IMR-90 (cell line): ENCODE measurements around the gene ALAD. TPM values are rescaled to one million over a fixed set of nuclear protein-coding genes. Genes with fewer than 3 reads are reported as not detected.

ENCODE experiments used
- ATAC-seq: fragments of 200-7000 bp; cut with Tn5 transposase; 2 replicates; pipeline ENCODE4 v1.9.1; 2020; ENCODE audit warnings: low read depth, mild to moderate bottlenecking, moderate library complexity
- BruUV-seq: library from RNA; stranded (reverse); fragments of 400-500 nt; replicated peaks from 2 replicates; lab custom pipeline; 2021; lab: Mats Ljungman, UMichigan
- CTCF ChIA-PET: fragments of 300-600 bp; formaldehyde crosslinking; extraction: SDS; loops from one replicate; lab custom pipeline; 2021; ENCODE audit warnings: antibody characterized with exemption; lab: Yijun Ruan, JAX
- POLR2A ChIA-PET: fragments of 300-600 bp; sonication (Branson Sonifier 250); formaldehyde crosslinking; loops from one replicate; lab custom pipeline; 2022; ENCODE audit warnings: antibody characterized with exemption; ENCODE audit not compliant: unreplicated experiment; lab: Charles Lee
- DNase-seq: peaks from one replicate; pipeline ENCODE4 v3.0.0; 2013
- H2AFZ ChIP-seq: replicated peaks from 2 replicates; pipeline ENCODE3; 2013; ENCODE audit warnings: low read length, mild to moderate bottlenecking; ENCODE audit not compliant: poor library complexity
- H2AK5ac ChIP-seq: 2 replicates; pipeline ENCODE4 v1.6.1; 2013; ENCODE audit warnings: low read depth, low read length, inconsistent platforms
- H2AK9ac ChIP-seq: replicated peaks from 2 replicates; pipeline ENCODE3; 2013; ENCODE audit warnings: mild to moderate bottlenecking, low read depth, low read length, moderate library complexity; ENCODE audit not compliant: poor library complexity
- H2BK120ac ChIP-seq: 2 replicates; pipeline ENCODE4 v1.6.1; 2013; ENCODE audit warnings: low read depth, low read length, inconsistent platforms
- H2BK15ac ChIP-seq: 3 replicates; pipeline ENCODE4 v1.6.1; 2013; ENCODE audit warnings: low read depth, low read length, inconsistent platforms
- H2BK20ac ChIP-seq: 2 replicates; pipeline ENCODE4 v1.6.1; 2013; ENCODE audit warnings: low read depth, mild to moderate bottlenecking, inconsistent platforms, low read length, moderate library complexity
- H2BK5ac ChIP-seq: 2 replicates; pipeline ENCODE4 v1.6.1; 2013; ENCODE audit warnings: mild to moderate bottlenecking, low read depth, low read length, inconsistent platforms; ENCODE audit not compliant: poor library complexity, severe bottlenecking
- H3K14ac ChIP-seq: replicated peaks from 2 replicates; pipeline ENCODE4 v1.6.1; 2013; ENCODE audit warnings: low read depth, low read length, inconsistent platforms
- H3K18ac ChIP-seq: 2 replicates; pipeline ENCODE4 v1.6.1; 2013; ENCODE audit warnings: low read depth, low read length, control low read depth
- H3K23ac ChIP-seq: 2 replicates; pipeline ENCODE4 v1.6.1; 2013; ENCODE audit warnings: low read depth, low read length, inconsistent platforms
- H3K27ac ChIP-seq: 2 replicates; pipeline ENCODE4 v1.5.1; 2013; ENCODE audit warnings: mild to moderate bottlenecking, control low read depth, low read length; ENCODE audit not compliant: insufficient read depth
- H3K27me3 ChIP-seq: 2 replicates; pipeline ENCODE4 v1.6.1; 2013; ENCODE audit warnings: low read length; ENCODE audit not compliant: control insufficient read depth, insufficient read depth
- H3K36me3 ChIP-seq: 2 replicates; pipeline ENCODE4 v1.6.1; 2013; ENCODE audit warnings: low read length, mixed read lengths; ENCODE audit not compliant: control insufficient read depth, insufficient read depth
- H3K4ac ChIP-seq: 2 replicates; pipeline ENCODE4 v1.6.1; 2013; ENCODE audit warnings: low read depth, low read length, inconsistent platforms
- H3K4me1 ChIP-seq: 2 replicates; pipeline ENCODE4 v1.6.1; 2013; ENCODE audit warnings: low read length, mixed read lengths; ENCODE audit not compliant: control insufficient read depth, insufficient read depth
- H3K4me2 ChIP-seq: 2 replicates; pipeline ENCODE4 v1.6.1; 2013; ENCODE audit warnings: low read depth, mild to moderate bottlenecking, control low read depth, low read length, moderate library complexity
- H3K4me3 ChIP-seq: 2 replicates; pipeline ENCODE4 v1.5.1; 2013; ENCODE audit warnings: low read depth, mild to moderate bottlenecking, control low read depth, low read length, moderate library complexity; ENCODE audit not compliant: insufficient read depth
- H3K56ac ChIP-seq: 2 replicates; pipeline ENCODE4 v1.6.1; 2013; ENCODE audit warnings: low read length, inconsistent platforms; ENCODE audit not compliant: insufficient read depth; ENCODE audit errors: extremely low read depth
- H3K79me1 ChIP-seq, 2 experiments: 2 replicates each; pipeline ENCODE4 v1.6.1; 2013; ENCODE audit warnings: low read length in 2 of 2, inconsistent platforms in 1 of 2, low read depth in 1 of 2
- H3K9ac ChIP-seq: 2 replicates; pipeline ENCODE4 v1.6.1; 2013; ENCODE audit warnings: low read depth, low read length, control low read depth
- H3K9me1 ChIP-seq: 2 replicates; pipeline ENCODE4 v1.6.1; 2013; ENCODE audit warnings: low read length, inconsistent platforms; ENCODE audit not compliant: insufficient read depth
- H3K9me3 ChIP-seq: 2 replicates; pipeline ENCODE4 v1.6.1; 2013; ENCODE audit warnings: low read length; ENCODE audit not compliant: control insufficient read depth, insufficient read depth
- H4K20me1 ChIP-seq: 2 replicates; pipeline ENCODE4 v1.6.1; 2013; ENCODE audit warnings: low read length, inconsistent platforms; ENCODE audit not compliant: insufficient read depth
- H4K5ac ChIP-seq: 2 replicates; pipeline ENCODE4 v1.6.1; 2013; ENCODE audit warnings: mild to moderate bottlenecking, low read depth, low read length, control low read depth
- H4K8ac ChIP-seq, 2 experiments: 2 replicates each; pipeline ENCODE4 v1.6.1; 2013; ENCODE audit warnings: low read depth in 2 of 2, low read length in 2 of 2, control low read depth in 1 of 2, inconsistent platforms in 1 of 2
- H4K91ac ChIP-seq: 2 replicates; pipeline ENCODE4 v1.6.1; 2013; ENCODE audit warnings: low read depth, low read length, inconsistent platforms; ENCODE audit not compliant: insufficient read depth
- BHLHE40 ChIP-seq: fragments of 150-350 bp; IDR thresholded peaks from 2 replicates; pipeline ENCODE4 v1.6.1; 2016; ENCODE audit warnings: mild to moderate bottlenecking, low read depth, low read length
- CEBPB ChIP-seq: IDR thresholded peaks from 2 replicates; pipeline ENCODE4 v1.6.1; 2012; ENCODE audit warnings: low read depth, low read length, improper control_type of control experiment
- CHD1 ChIP-seq: IDR thresholded peaks from 2 replicates; pipeline ENCODE4 v1.6.1; 2012; ENCODE audit warnings: low read depth, low read length, improper control_type of control experiment
- CTCF ChIP-seq: conservative IDR thresholded peaks from 2 replicates; pipeline ENCODE4 v1.5.1; 2012; ENCODE audit warnings: mild to moderate bottlenecking, low read depth, low read length, improper control_type of control experiment
- ELK1 ChIP-seq: fragments of 150-350 bp; IDR thresholded peaks from 2 replicates; pipeline ENCODE4 v1.6.1; 2016; ENCODE audit warnings: low read depth, mild to moderate bottlenecking, low read length, moderate library complexity, borderline replicate concordance
- FOS ChIP-seq: fragments of 150-350 bp; IDR thresholded peaks from 2 replicates; pipeline ENCODE4 v1.6.1; 2016; ENCODE audit warnings: low read depth, low read length
- MAFK ChIP-seq: IDR thresholded peaks from 2 replicates; pipeline ENCODE4 v1.6.1; 2012; ENCODE audit warnings: low read depth, low read length, improper control_type of control experiment
- MAZ ChIP-seq: IDR thresholded peaks from 2 replicates; pipeline ENCODE4 v1.6.1; 2012; ENCODE audit warnings: low read depth, mild to moderate bottlenecking, low read length, improper control_type of control experiment, moderate library complexity, borderline replicate concordance
- MXI1 ChIP-seq: IDR thresholded peaks from 2 replicates; pipeline ENCODE4 v1.6.1; 2012; ENCODE audit warnings: low read depth, mild to moderate bottlenecking, low read length, moderate library complexity, borderline replicate concordance
- NFE2L2 ChIP-seq: fragments of 150-350 bp; IDR thresholded peaks from 2 replicates; pipeline ENCODE4 v1.6.1; 2016; ENCODE audit warnings: low read depth, mild to moderate bottlenecking, low read length
- POLR2A ChIP-seq: IDR thresholded peaks from 2 replicates; pipeline ENCODE4 v1.6.1; 2012; ENCODE audit warnings: mild to moderate bottlenecking, low read depth, low read length
- RFX5 ChIP-seq: IDR thresholded peaks from 2 replicates; pipeline ENCODE4 v1.8.0; 2012; ENCODE audit warnings: low read depth, mild to moderate bottlenecking, low read length, moderate library complexity
- SMC3 ChIP-seq: fragments of 150-350 bp; IDR thresholded peaks from 2 replicates; pipeline ENCODE4 v1.6.1; 2016; ENCODE audit warnings: low read depth, mild to moderate bottlenecking, antibody characterized with exemption, low read length, moderate library complexity
- WGBS, 2 experiments: methylation state at CpG; one replicate each; pipeline versions ENCODE4 v1.1.5 to v1.1.7; 2013; ENCODE audit warnings: missing lambda C conversion rate in 2 of 2; ENCODE audit not compliant: insufficient read length in 1 of 2; ENCODE audit errors: extremely low coverage in 2 of 2; 5-methylcytosine and 5-hydroxymethylcytosine counted together
- dilution Hi-C: fragments of 300-500 bp; cut with HindIII; formaldehyde crosslinking; loops from one replicate; pipeline ENCODE4 v1.14.3; 2018; ENCODE audit warnings: low sequenced_read_pairs; ENCODE audit not compliant: unreplicated experiment
- in situ Hi-C: fragments of 300-500 bp; cut with MboI; formaldehyde crosslinking; loops from 3 replicates; pipeline ENCODE4 v1.14.3; 2019; ENCODE audit warnings: low sequenced_read_pairs, inconsistent platforms, mixed read lengths
- intact Hi-C: fragments of 100-400 bp; cut with micrococcal nuclease; formaldehyde crosslinking; loops from 2 replicates; pipeline ENCODE4 v1.10.0; 2022
- polyA plus RNA-seq, 3 experiments: library from polyadenylated mRNA; depleted of rRNA; stranded (reverse); fragments of >200 nt; gene quantifications; 2 replicates each; pipeline ENCODE4 v1.2.3, GENCODE V29; 2012; ENCODE audit warnings: low replicate concordance in 1 of 3
- total RNA-seq: library from RNA; depleted of rRNA; stranded (reverse); fragments of >200 nt; gene quantifications from 2 replicates; pipeline ENCODE4 v1.2.3, GENCODE V29; 2012

ALAD gene
- total and polyA plus RNA-seq, 2 of the 4 experiments (the other 2 are of a cell fraction), result 11.1 to 15.6 TPM

GRCh38 chr9:113393281-113393680 is 7.8 kb downstream of the ALAD start:
- BruUV-seq, result no TSS peak
- dilution Hi-C loops, result no loop called here
- no peak overlapping the region for H3K27ac ChIP-seq
- no peak overlapping the region for H3K56ac ChIP-seq
- H3K4ac ChIP-seq, result no peak overlapping the region
- H2BK20ac ChIP-seq, result no peak overlapping the region
- intact Hi-C loops, result no loop called here
- H3K27me3 ChIP-seq, result no peaks in the 10 kb centered on the region
- in situ Hi-C loops, result no loop called here
- no peak overlapping the region for H2AK5ac ChIP-seq
- peaks cover 11 to 16% of the 10 kb centered on the region in 2 experiments for H3K79me1 ChIP-seq
- ATAC-seq (no peak), DNase-seq (no peak)
- no peak overlapping the region for H3K23ac ChIP-seq
- H3K4me3 ChIP-seq, result no peak overlapping the region
- H3K9me3 ChIP-seq, result no peaks in the 10 kb centered on the region
- H3K36me3 ChIP-seq, result peaks cover 39% of the 10 kb centered on the region
- ChIA-PET CTCF (no interaction called here), POLR2A (no interaction called here)
- H4K8ac ChIP-seq, result no peak overlapping the region
- no peak overlapping the region for H2BK120ac ChIP-seq
- no peak overlapping the region for H2AK9ac ChIP-seq
- WGBS, 2 experiments, result no CpG with 5 or more reads among the region's 7 CpGs
- H2BK5ac ChIP-seq, result no peak overlapping the region
- TF ChIP-seq BHLHE40 (no peak), MXI1 (no peak), NFE2L2 (no peak), RFX5 (no peak), FOS (no peak), CTCF (no peak), ELK1 (no peak), CEBPB (no peak), MAZ (no peak), MAFK (no peak), CHD1 (no peak), SMC3 (no peak), POLR2A (no peak)
- no peak overlapping the region for H3K18ac ChIP-seq
- H3K14ac ChIP-seq, result no peak overlapping the region
- no peak overlapping the region for H2AFZ ChIP-seq
- no peak overlapping the region; the same call in 1 of the 2 replicates for H4K91ac ChIP-seq
- no peak overlapping the region for H2BK15ac ChIP-seq
- no peaks in the 10 kb centered on the region for H3K4me1 ChIP-seq
- H4K5ac ChIP-seq, result no peak overlapping the region
- H3K9me1 ChIP-seq, result peaks cover 3% of the 10 kb centered on the region; the same call in 1 of the 2 replicates
- no peaks in the 10 kb centered on the region for H4K20me1 ChIP-seq
- H3K4me2 ChIP-seq, result no peak overlapping the region
- H3K9ac ChIP-seq, result no peak overlapping the region
